IPS DF 19.7 (cell line): ENCODE data around the gene NUP210.

ENCODE experiments used
- DNase-seq: peaks from one replicate; pipeline ENCODE4 v3.0.0-alpha.2; 2013; ENCODE audit warnings: low read depth, low spot score

The NUP210 gene

DNA sequence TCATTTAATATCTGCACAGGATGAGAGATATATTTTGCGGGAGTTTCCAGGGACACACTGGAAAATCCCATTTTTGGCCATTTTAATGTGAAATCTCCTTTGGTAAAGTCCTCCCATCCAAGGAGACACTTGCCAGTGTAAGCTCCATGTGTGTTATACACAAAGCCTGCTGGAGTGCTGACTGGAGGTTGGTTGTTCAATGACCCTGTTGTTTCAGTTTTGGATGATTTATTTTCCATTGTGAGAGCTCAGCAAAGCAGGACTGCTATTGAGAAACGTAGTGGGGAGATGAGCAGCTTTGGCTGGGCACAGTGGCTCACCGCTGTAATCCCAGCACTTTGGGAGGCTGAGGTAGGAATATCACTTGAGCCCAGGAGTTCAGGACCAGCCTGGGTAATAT is 127.7 kb downstream of the NUP210 start:
- DNase-seq = no peak

DNA sequence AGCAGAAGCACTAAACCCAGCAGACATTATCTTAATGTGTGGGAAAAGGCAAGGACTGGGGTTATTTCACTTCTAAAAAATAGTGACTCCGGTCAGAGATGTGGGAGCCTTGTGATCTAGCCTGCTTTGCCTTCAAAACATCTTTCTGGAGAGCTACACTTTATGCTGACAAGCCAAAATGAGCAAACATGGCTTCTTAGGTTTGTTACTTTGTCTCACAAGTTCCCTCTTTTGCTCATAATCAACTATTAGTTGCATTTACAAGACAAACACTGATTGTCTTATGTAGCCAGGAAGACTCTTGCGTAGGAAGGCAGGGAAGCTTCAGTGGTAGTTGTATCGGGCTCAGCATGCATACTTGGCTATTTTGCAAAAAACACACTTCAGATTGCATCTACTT is 129.2 kb downstream of the NUP210 start:
- DNase-seq = no peak

DNA sequence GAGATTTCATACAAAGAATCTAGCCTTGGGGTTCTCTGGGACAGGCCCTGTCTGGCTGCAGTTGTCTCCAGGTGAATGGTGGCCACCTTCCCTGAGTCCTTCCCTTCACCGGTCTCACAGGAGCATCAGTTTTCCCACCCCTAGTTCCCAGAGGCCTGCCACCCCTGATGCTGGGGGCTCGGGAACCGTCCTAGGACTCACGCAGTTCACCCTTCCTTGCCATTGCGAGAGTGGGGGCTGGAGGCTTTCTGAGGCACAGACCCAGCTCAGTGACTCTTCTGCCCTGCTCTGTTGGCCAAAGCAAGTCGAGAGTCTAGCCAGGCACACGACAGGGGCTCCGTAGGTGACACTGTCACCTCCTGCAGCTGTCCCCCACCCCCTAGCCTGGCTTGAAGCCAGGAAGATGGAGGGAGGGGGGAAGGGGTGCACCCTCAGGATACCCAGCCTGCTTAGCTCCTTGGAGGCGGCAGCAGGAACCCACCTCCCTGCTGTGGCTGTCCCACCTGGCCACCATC is 130.3 kb downstream of the NUP210 start:
- DNase-seq = no peak

DNA sequence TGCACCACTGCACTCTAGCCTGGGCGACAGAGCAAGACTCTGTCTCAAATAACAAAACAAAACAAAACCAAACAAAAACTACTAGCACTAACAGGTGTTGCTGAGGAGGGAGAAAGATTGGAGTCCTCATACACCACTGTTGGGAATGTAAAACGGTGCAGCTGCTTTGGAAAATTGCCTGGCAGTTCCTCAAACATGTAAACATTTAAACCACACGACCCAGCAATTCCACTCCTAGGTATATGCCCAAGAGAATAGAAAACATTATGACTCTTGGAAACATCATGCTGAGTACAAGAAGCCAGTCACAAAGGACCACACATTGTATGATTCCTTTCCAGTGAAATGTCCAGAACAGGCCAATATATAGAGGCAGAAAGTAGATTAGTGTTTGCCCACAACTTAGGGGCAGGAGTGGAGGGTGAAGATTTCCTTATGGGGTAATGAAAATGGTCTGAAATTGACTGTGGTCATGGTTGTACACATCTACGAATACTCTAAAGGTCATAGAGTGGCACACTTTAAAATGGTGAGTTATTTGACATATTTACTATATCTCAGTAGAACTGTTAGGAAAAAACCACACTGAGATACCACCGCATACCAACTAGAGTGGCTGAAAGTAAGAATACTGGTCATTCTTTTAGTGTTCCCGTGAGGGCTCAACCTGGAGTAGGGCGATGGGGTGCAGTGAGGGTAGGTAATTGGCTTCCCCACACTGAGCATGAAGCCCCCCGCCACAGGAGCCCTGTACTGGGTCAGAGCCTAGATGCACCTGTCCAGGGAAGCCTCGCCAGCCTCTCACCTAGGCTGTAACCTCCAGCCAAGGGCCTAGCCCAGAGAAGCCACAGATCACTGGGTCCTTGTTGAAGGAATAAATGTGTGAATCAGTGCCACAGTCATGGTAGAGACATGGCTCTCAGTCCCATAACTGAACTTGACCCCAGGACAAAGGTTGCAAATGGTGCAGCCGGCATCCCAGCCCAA is 131.1 kb downstream of the NUP210 start:
- DNase-seq = no peak

DNA sequence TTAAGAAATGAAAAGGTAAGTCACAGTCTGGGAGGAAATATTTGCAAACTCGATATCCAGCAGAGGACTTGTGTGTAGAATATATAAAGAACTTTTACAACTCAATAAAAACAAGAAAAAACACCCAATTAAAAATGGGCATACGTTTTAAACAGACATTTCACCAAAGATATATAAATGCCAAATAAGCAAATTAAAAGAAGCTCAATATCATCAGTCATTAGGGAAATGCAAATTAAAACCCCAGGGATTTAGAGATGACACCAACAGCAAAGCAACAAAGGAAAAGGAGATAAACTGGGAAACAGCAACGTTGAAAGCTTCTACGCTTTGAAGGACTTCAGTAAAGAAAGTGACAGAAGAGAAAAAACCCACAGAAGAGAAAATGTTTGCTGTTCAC is 132.3 kb downstream of the NUP210 start:
- DNase-seq = no peak

DNA sequence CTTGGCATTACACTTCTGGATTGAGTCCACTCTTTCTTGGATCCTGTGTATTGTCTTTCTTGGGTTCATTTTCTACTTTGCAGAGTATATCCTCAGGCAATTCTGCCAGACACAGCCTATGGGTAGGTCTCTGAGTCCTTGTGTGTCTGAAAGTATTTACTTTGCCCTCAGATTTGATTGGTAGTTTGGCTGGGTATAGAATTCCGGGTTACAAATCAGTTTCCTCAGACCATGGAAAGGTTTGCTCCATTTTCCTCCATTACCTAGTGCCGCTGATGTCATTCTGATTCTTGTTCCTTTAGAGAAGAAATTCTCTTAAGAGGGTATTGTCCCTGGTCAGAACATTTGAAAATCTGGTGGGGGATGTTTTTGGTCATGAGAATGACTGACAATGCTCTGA is 133.2 kb downstream of the NUP210 start:
- no peak for DNase-seq

DNA sequence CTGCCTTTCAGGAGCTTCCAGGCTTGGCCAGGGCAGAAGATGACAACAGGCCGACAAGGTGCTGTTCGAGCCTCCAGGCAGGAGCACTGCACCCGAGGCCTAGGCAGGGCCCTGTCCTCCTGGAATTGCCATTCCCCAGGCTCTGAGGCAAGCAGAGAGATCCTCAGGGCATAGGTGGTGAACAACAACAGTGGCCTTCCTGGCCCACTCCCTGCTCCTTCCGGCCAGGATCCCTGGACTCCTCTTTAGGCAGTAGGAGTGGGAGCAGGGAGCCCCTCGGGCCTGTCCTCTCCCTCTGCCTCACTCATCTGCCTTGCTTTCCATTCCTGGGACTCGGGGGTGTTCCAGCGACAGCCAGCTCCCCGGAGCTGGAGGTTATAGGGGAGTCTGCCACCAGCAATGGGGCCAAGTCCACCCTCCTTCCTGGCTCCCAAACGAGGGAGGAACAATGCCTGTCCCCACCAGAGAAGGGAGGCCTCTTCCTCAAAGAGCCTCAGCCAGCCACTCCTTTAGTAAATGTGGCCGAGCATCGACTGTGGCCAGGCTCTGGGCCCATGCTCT is 135.0 kb downstream of the NUP210 start:
- DNase-seq = no peak

DNA sequence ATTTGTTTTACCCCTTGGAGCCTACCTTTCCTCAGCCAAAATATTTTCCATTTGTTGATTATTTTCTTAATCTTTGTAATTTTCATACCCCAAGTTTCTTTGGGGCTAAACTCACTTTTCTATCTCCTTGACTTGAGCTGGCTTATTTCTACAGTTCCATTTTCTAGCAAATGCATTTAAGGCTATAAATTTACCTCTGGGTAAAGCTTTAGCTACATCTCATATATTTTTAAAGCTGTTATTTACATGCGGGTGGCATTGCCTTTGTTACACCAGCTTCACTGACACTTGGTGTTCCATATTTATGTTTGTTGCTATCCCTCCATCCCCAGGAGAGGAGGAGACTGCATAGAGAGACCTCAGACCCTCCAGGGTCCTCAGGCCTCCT is 136.3 kb downstream of the NUP210 start:
- DNase-seq = no peak

DNA sequence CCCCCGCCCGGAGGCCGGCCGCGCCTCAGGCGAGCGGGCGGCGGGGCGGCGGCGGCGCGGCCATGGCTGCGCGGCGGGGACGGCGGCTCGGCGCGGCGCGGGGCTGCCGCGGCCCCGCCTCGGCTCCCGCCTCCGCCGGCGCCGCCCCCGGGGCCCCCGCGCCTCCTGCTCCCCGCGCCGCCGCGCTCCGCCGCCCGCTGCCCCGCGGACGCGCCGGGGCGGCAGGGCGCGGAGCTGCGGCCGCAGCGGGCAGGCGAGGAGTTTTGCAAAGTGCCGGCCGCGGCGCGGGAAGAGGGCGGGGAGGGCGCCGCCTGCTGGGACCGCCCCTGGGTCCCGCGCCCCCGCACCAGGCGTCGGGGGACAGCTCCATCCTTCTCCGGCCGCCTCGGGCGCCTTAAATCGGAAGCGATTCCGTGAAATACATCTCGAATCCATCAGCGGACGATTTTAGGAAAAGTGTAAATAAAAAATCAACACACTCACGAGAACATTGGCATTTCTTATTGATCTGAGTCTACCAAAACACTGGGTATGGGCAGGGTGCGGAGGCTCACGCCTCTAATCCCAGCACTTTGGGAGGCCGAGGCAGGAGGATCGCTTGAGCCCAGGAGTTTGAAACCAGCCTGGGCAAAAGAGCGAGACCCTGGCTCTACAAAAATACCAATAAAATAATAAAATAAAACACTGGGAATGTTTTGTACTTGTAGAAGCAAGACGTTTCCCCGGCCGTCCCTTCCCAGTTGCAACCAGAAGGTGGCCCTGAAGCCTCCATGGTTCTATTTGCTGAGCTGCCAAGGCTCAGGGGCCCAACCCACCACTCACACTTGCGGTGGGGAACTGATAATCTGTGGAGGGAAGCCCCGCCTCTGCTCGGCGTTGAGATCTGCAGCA is 136.9 kb downstream of the NUP210 start:
- no peak for DNase-seq

DNA sequence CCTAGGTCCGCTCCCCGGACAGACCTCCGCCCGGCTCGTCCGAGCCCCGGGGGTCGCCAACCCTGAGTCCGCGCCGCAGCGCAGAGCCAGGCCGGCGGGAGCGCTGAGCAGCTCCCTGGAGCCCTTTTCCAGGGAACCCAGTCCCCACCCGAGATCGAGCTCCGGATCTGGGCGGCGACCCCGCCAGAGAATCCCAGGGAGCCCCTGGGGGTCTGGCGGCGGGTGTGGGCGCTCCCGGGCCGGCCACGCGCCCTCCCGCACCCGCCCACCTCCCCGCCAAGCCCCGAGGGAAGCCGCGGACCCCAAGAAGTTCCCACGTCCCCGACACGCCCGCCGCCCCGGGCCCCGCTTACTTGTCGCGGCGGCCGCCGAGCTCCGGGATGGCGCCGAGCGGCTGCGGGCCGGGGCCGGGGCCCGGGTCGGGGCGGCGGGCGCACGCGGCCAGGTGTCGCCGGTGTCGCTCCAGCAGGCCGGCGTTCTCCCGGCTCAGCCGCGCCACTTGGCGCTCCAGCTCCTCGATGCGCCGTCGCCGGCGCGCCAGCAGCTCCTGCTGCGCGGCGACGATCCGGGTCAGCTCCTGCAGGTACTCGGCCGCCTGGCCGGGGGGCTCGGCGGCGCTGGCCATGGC is 137.7 kb downstream of the NUP210 start:
- no peak for DNase-seq

DNA sequence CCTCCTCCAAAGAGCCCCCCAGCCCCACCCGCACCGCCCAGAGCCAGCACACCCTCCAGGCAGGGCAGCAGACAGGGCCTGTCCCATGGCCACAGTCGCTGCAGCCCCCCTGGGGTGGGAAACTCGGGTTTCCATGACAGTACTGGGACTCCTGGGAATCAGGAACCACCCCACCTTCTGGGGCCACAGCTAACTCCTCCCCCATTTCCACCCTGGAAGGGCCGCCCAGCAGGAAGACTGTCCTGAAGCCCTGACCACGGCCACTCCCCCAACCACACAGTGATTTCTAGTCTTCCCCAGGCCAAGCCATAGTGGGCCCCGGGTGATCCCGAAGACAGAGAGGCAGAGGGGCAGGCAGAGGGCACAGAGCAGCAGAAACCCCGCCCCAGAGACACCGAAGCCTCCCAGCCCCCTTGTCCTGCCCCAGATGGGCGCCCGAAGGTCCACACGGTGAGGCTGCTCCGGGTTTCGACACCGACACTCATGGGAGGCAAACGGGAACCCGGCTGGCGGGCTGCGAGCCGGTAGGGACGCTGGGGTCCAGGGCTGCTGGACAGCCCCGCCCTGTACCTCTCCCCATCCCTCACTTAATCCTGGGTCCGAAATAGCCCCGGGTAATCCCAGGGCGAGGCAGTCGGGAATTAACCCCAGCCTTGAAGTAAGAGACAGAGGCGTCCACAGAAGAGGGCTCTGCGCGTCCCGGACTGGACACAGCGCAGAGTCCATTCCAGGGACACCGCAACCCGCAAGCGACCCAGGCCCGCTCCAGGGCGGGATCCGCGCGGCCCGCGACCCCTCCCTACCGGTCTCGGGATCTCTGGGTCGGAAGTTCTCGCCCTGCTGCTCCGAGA is 138.4 kb downstream of the NUP210 start:
- DNase-seq = no peak

DNA sequence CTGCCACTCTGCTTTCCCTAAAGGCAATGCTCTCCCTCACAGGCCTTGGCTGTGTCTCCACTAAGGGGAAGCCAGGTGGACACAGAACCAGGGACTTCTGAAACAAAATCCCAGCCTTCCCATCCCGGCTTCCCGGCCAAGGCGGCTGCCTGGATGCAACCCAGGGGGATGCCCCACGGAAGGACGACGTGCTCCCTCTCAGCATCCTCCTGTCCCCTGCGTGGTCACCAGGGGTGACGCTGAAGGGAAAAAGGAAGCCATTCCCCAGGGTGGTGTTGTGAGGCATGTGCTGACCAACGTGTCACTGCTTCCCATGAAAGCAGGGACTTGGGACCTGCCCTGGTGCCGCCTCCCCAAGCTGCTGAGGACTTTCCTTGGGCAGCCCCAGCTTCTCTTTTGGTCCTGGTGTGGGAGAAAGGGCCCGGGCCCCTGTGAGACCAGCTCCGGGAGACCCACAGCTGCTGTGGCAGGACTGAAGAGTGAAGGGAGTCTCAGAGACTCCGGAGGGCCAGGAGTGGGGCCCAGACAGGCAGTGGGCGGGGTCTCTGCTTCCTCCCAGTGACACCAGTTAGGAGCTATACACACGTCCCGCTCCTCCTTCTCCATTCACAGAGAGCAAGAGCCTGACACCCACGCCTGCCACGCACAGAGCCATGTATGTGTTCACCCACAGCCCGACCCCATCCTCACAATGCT is 139.2 kb downstream of the NUP210 start:
- DNase-seq = no peak

DNA sequence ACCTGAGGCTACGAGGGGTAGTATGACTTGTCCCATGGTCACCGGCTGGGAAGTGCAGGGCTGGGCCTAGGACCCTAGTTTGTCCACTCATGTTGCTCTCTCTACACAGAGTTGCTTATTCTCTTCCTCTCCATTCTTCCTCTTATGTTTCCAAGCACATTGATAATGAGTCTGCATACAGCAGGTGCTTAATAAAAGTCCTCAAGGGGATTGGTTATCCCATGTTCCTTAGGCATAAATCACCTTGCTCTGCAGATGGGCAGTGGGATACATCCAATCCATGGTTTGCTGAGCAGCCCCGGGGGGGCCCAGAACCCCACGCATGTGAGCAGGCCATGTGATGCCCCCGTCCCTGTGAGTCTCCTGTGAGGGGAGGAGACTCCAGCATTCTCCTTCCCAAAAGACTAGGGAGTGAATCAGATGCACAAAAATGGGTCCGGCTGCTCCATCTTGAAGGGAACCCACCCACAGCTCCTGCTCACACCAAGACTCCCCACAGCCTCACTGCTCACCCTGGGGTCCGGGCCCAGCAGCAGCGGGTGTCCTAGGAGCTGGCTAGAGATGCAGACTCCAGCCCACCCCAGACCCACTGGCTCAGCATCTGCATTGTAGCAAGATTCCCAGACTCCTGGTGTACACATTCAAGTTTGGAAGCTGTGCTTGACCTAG is 139.9 kb downstream of the NUP210 start:
- no peak for DNase-seq

DNA sequence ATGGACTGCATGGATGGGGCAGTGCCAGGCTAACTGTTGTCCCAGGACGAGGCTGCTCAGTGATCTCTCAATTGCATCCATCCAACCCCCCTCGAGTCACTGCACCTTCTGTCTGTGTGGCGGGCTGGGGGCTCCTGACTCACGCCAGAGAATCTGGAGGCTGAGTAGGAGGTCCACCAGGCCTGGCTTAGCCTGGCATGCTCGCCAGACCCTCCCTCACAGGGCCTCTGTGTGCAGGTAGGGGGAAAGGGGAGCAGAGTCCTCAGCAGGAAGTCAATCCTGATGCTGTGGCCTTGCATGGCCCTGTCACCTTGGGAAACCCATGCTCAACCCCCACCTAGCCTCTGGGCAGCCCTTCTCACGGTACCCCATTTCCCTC is 140.6 kb downstream of the NUP210 start:
- no peak for DNase-seq

DNA sequence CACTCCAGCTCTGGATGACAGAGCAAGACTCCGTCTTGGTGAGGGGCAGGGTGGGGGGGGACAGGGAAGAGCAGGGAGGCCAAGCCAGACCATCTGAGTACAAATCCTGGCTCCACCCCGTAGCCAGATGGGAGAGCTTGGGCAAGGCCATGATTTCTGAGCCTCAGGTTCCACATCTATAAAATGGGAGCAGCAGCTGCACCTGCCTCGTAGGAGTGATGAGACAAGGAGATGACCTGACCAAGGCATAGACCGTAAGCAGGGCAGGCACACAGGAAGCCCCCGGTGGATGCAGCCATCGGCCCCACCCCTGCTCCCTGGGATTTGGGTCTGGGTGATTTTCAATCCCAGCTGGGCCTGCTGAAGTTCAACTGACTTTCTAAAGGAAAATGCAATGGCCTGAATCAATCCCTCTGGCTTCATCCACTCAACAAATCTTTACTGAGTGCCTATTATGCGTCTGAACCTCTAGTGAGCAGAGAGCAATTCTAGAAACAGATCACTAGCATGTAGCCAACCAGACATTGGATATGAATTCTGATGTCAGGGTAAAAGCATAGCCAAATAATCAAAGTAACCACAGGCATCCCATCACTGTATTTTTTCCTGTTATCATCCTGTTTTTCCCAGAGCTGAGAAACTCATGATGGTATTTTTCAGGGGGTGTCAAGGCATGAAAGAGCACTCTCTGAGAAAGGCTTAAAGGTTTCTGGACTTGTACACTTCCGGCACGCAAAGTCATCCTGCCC is 141.2 kb downstream of the NUP210 start:
- DNase-seq = no peak

DNA sequence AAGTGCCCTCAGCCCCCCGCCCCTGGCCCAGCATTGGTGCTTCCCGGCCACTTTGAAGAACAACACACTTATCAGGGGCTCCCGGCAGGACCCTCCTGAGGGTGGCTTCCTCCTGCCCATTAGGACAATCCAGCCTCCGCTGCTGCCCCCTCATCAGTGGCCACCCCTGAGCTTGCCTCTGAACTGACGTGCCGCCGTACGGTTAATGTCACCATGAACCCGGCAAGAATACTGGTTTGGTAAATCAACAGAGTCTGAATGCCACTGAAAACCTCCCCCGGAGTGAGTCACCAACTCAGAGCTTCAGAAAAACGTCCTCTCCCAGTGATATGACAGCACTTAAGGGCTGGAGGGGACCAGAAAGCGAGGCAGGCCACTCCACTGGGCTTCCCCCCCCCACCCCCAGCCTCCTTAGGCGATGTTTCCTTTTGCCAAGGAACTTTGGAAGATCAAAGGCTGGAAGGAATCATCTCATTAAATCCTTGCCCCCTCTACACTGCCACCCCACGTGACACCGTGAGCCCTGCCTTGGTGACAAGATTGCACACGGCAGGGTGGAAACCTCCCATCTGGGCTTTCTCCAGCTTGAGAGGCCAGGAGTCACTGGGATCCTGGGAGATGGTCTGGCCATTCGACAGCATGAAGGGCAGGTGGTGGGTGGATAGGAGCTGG is 142.1 kb downstream of the NUP210 start:
- no peak for DNase-seq

DNA sequence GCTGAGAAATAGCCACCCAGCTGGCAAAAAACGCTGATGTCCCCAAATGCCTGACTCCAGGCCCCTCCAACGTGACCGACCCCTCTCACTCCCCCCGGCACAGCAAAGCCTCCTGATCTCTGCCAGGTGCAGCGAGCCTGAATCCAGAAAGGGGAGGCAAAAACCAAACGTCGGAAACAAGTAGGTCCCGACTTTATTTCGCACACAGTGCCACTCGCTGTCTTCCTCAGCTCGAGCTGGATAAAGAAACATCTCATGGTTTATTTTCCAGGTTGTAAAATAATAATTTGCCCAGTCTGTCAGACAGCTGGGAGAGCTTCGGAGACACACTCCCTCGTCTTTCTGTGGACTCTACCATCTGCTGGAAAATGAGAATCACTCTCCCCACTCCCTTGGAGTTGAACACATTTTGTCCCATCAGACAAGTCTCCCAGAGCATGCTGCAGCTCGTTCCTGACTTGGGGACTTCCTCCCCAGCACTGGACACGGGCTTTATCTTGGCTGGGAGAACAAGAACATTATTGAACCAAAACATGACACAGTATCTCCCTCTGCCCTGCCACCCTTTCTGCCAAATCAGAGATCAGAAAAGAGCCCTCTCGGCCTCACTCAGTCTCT is 142.8 kb downstream of the NUP210 start:
- no peak for DNase-seq
